H1 (cell line): ENCODE measurements around the gene UBQLNL. TPM values are rescaled to one million over a fixed set of nuclear protein-coding genes. Genes with fewer than 3 reads are reported as not detected.
A peak's percentile ranks its signal among the peaks of the same experiment; 100 is the strongest.

ENCODE experiments used
- CTCF ChIA-PET: fragments of 300-600 bp; sonication (Branson Sonifier 250); formaldehyde crosslinking; loops from one replicate; lab custom pipeline; 2021; ENCODE audit not compliant: partially characterized antibody; lab: Charles Lee
- POLR2A ChIA-PET: fragments of 300-600 bp; sonication (Branson Sonifier 250); formaldehyde crosslinking; loops from one replicate; lab custom pipeline; 2021; ENCODE audit warnings: inconsistent platforms; ENCODE audit not compliant: partially characterized antibody; lab: Charles Lee
- DNase-seq, 2 experiments: peaks; one replicate each; pipeline versions ENCODE4 v3.0.0 to v3.0.0-alpha.2; 2010 to 2022; ENCODE audit warnings: low spot score in 2 of 2, low read depth in 1 of 2, mixed read lengths in 1 of 2
- FAIRE-seq: peaks from 2 replicates; lab custom pipeline; 2011; peaks lifted over from hg19 to GRCh38; lab: Jason Lieb, UNC
- H2AFZ ChIP-seq: 2 replicates; pipeline ENCODE4 v1.8.1; 2012; ENCODE audit warnings: low read length, inconsistent platforms
- H2AK5ac ChIP-seq: 2 replicates; pipeline ENCODE4 v1.6.1; 2013; ENCODE audit warnings: low read depth, low read length
- H2BK120ac ChIP-seq: replicated peaks from 2 replicates; pipeline ENCODE3; 2013; ENCODE audit warnings: low read depth, low read length, inconsistent platforms
- H2BK12ac ChIP-seq: 2 replicates; pipeline ENCODE4 v1.6.1; 2013; ENCODE audit warnings: low read depth, low read length
- H2BK15ac ChIP-seq: 2 replicates; pipeline ENCODE4 v1.6.1; 2013; ENCODE audit warnings: low read length
- H2BK20ac ChIP-seq: 2 replicates; pipeline ENCODE4 v1.6.1; 2013; ENCODE audit warnings: low read length
- H2BK5ac ChIP-seq: 2 replicates; pipeline ENCODE4 v1.6.1; 2013; ENCODE audit warnings: low read depth, low read length
- H3K14ac ChIP-seq: 2 replicates; pipeline ENCODE4 v1.6.1; 2013; ENCODE audit warnings: inconsistent platforms; ENCODE audit not compliant: insufficient read length
- H3K18ac ChIP-seq: 2 replicates; pipeline ENCODE4 v1.6.1; 2013; ENCODE audit warnings: low read length; ENCODE audit errors: extremely low read depth
- H3K23ac ChIP-seq: 2 replicates; pipeline ENCODE4 v1.6.1; 2013; ENCODE audit warnings: inconsistent platforms; ENCODE audit not compliant: insufficient read length
- H3K23me2 ChIP-seq: 2 replicates; pipeline ENCODE4 v1.6.1; 2013; ENCODE audit warnings: low read depth, low read length
- H3K27ac ChIP-seq: 2 replicates; pipeline ENCODE4 v1.6.1; 2011; ENCODE audit warnings: low read depth, low read length, inconsistent platforms
- H3K27me3 ChIP-seq, 4 experiments: replicated peaks in 1 of 4; 1 replicate in 1 of 4; 2 replicates in 3 of 4; pipeline versions ENCODE4 v1.6.1 to v1.8.1; 2011 to 2013; ENCODE audit warnings: low read length in 3 of 4, mild to moderate bottlenecking in 3 of 4, inconsistent platforms in 2 of 4, mixed read lengths in 2 of 4, moderate library complexity in 1 of 4; ENCODE audit not compliant: control insufficient read depth in 3 of 4, insufficient read depth in 3 of 4; ENCODE audit errors: extremely low read depth in 1 of 4
- H3K36me3 ChIP-seq, 4 experiments: 2 replicates each; pipeline versions ENCODE4 v1.6.1 to v1.8.1; 2011 to 2013; ENCODE audit warnings: mild to moderate bottlenecking in 4 of 4, low read length in 3 of 4, moderate library complexity in 2 of 4, control low read depth in 1 of 4, inconsistent platforms in 1 of 4; ENCODE audit not compliant: insufficient read depth in 4 of 4, control insufficient read depth in 2 of 4
- H3K4ac ChIP-seq: replicated peaks from 2 replicates; pipeline ENCODE3; 2013; ENCODE audit warnings: low read length, low read depth, mixed read lengths, inconsistent platforms; ENCODE audit not compliant: insufficient read length
- H3K4me1 ChIP-seq, 4 experiments: replicated peaks in 1 of 4; 1 replicate in 1 of 4; 2 replicates in 3 of 4; pipeline versions ENCODE4 v1.6.1 to v1.8.1; 2011 to 2013; ENCODE audit warnings: low read length in 3 of 4, inconsistent platforms in 2 of 4, mixed read lengths in 1 of 4; ENCODE audit not compliant: insufficient read depth in 4 of 4, control insufficient read depth in 3 of 4
- H3K4me2 ChIP-seq, 2 experiments: 2 replicates each; pipeline versions ENCODE4 v1.6.1 to v1.8.1; 2011 to 2013; ENCODE audit warnings: low read depth in 2 of 2, low read length in 2 of 2, control low read depth in 1 of 2, inconsistent platforms in 1 of 2, mild to moderate bottlenecking in 1 of 2; ENCODE audit not compliant: insufficient read depth in 1 of 2
- H3K4me3 ChIP-seq, 4 experiments: fragments of 200-600, 300-600 bp in 1 of 4; sonication (generic), shearing (Covaris generic), sonication (Bioruptor Twin) in 1 of 4; 2 replicates each; pipeline versions ENCODE4 v1.5.1 to v1.8.1; 2011 to 2016; ENCODE audit warnings: low read length in 4 of 4, low read depth in 3 of 4, control low read depth in 2 of 4, inconsistent platforms in 2 of 4, mild to moderate bottlenecking in 2 of 4, mixed read lengths in 1 of 4, moderate library complexity in 1 of 4; ENCODE audit not compliant: insufficient read depth in 2 of 4; ENCODE audit errors: extremely low read depth in 1 of 4
- H3K56ac ChIP-seq: replicated peaks from 2 replicates; pipeline ENCODE3; 2013; ENCODE audit warnings: low read depth, mild to moderate bottlenecking, mixed read lengths, low read length, inconsistent platforms; ENCODE audit not compliant: insufficient read length
- H3K79me1 ChIP-seq: 2 replicates; pipeline ENCODE4 v1.6.1; 2013; ENCODE audit warnings: low read depth, low read length, control low read depth
- H3K79me2 ChIP-seq, 2 experiments: 2 replicates each; pipeline versions ENCODE4 v1.6.1 to v1.8.1; 2012 to 2013; ENCODE audit warnings: low read length in 2 of 2, mild to moderate bottlenecking in 2 of 2, inconsistent platforms in 1 of 2; ENCODE audit not compliant: insufficient read depth in 2 of 2, control insufficient read depth in 1 of 2
- H3K9ac ChIP-seq, 4 experiments: replicated peaks in 1 of 4; 1 replicate in 1 of 4; 2 replicates in 3 of 4; pipeline versions ENCODE4 v1.6.1 to v1.8.1; 2011 to 2013; ENCODE audit warnings: low read depth in 3 of 4, low read length in 3 of 4, control low read depth in 2 of 4, mild to moderate bottlenecking in 2 of 4, moderate library complexity in 2 of 4, inconsistent platforms in 1 of 4; ENCODE audit errors: extremely low read depth in 1 of 4
- H3K9me3 ChIP-seq, 2 experiments: 2 replicates each; pipeline versions ENCODE4 v1.6.1 to v1.8.1; 2012 to 2013; ENCODE audit warnings: mild to moderate bottlenecking in 2 of 2, moderate library complexity in 2 of 2, control low read depth in 1 of 2, inconsistent platforms in 1 of 2, low read depth in 1 of 2, low read length in 1 of 2, mixed read lengths in 1 of 2; ENCODE audit not compliant: insufficient read depth in 2 of 2
- H4K20me1 ChIP-seq, 2 experiments: replicated peaks in 1 of 2; 2 replicates each; pipeline versions ENCODE3 to v1.8.1; 2011 to 2013; ENCODE audit warnings: inconsistent platforms in 2 of 2, low read length in 2 of 2, mild to moderate bottlenecking in 1 of 2; ENCODE audit not compliant: insufficient read depth in 2 of 2, control insufficient read depth in 1 of 2
- H4K5ac ChIP-seq: 2 replicates; pipeline ENCODE4 v1.6.1; 2013; ENCODE audit warnings: low read length, low read depth, mixed read lengths, inconsistent platforms; ENCODE audit not compliant: insufficient read length
- H4K8ac ChIP-seq: 2 replicates; pipeline ENCODE4 v1.8.0; 2013; ENCODE audit warnings: mild to moderate bottlenecking, moderate library complexity, low read length, inconsistent platforms; ENCODE audit not compliant: insufficient read depth; ENCODE audit errors: extremely low read depth
- H4K91ac ChIP-seq: replicated peaks from 2 replicates; pipeline ENCODE3; 2013; ENCODE audit warnings: low read length, mixed read lengths, inconsistent platforms; ENCODE audit not compliant: insufficient read length
- CHD2 ChIP-seq: IDR thresholded peaks from 2 replicates; pipeline ENCODE4 v1.6.1; 2012; ENCODE audit warnings: low read length, improper control_type of control experiment
- WGBS, 2 experiments: shearing (Covaris generic) in 1 of 2; methylation state at CpG; one replicate each; pipeline versions ENCODE4 v1.1.6 to v1.1.7; 2013 to 2015; ENCODE audit warnings: low lambda C conversion rate in 2 of 2, mixed read lengths in 2 of 2, inconsistent platforms in 1 of 2, low coverage in 1 of 2, missing lambda C conversion rate in 1 of 2; ENCODE audit not compliant: insufficient replicate concordance in 2 of 2, insufficient coverage in 1 of 2, insufficient read length in 1 of 2; ENCODE audit errors: extremely low coverage in 1 of 2, missing lambda C conversion rate in 1 of 2; 5-methylcytosine and 5-hydroxymethylcytosine counted together
- polyA plus RNA-seq, 7 experiments: library from polyadenylated mRNA; depleted of rRNA in 3 of 7; stranded (reverse) in 5 of 7; unstranded in 2 of 7; fragments of >200 nt in 5 of 7; fragments of 200-250 nt in 2 of 7; gene quantifications; 1 replicate in 5 of 7; 2 replicates in 1 of 7; 4 replicates in 1 of 7; pipeline versions ENCODE4 v1.2.1 to v1.2.3, GENCODE V29; 2011 to 2013; ENCODE audit warnings: missing spikeins in 2 of 7, mixed read lengths in 2 of 7
- total RNA-seq: library from RNA; stranded (reverse); fragmentation: NEBNext Ultra II Directional; extraction: Animal tissue kit (Norgen Biotek cat#: 25700); gene quantifications from 2 replicates; pipeline ENCODE4 v1.2.1, GENCODE V29; 2021
- TF ChIP-seq, protein P1 (sequence below): IDR thresholded peaks from 2 replicates; pipeline ENCODE4 v1.6.1; 2011; ENCODE audit warnings: low read depth, mild to moderate bottlenecking, low read length; ENCODE audit not compliant: insufficient read depth

The UBQLNL gene
- total and polyA plus RNA-seq, 2 of the 8 experiments (the other 6 are each of a cell fraction or from before 2014, with no cell fraction given) = 0.35 TPM; not detected in 1

DNA sequence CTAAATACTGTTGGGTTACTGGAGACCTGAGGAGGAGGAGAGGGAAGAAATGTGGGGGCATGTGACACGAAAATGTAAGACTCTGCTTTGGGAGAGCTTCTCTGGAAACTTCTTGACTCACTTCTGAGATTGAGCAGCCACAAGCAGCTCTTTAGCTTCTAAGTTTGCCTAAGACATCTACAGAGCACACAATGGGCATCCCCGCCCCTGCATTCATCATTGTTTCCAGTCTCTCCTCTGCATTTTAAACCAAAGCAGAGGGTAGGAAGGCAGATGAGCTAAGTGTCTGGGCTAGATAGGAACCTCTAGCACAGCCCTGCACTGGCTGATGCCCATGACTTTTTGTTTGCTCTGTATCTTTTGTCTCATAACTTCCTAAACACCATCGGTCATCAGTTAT, 30.1 kb downstream of the UBQLNL start:
- FAIRE-seq (no peak), DNase-seq (no peak)
- TF ChIP-seq, protein P1, sequence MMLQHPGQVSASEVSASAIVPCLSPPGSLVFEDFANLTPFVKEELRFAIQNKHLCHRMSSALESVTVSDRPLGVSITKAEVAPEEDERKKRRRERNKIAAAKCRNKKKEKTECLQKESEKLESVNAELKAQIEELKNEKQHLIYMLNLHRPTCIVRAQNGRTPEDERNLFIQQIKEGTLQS = no peak
- no peak for TF ChIP-seq CHD2
- no peak overlapping the region for H2AK5ac ChIP-seq
- peak overlapping the region; percentile 17; the same call in 1 of the 2 replicates for H2AFZ ChIP-seq
- no peak overlapping the region for H3K27ac ChIP-seq
- H3K4me3 ChIP-seq = no peak overlapping the region
- H3K79me2 ChIP-seq = no peaks in the 10 kb centered on the region
- ChIA-PET CTCF (interaction anchor here (0.5 to 2.2 kb wide), 5 partner anchors 10 to 645 kb away, joined by 3 to 10 read pairs (median 3); no protein-coding TSS in a partner anchor), POLR2A (no interaction called here)
- 95% methylated on average over 3 of the region's 3 CpGs; no CpG with 5 or more reads in 1 of the 2 experiments for WGBS, 2 experiments
- H2BK5ac ChIP-seq = no peak overlapping the region
- no peak overlapping the region for H2BK20ac ChIP-seq
- no peak overlapping the region for H3K4ac ChIP-seq
- H3K27me3 ChIP-seq = no peaks in the 10 kb centered on the region
- H3K4me2 ChIP-seq = no peak overlapping the region
- no peaks in the 10 kb centered on the region for H3K36me3 ChIP-seq
- H2BK15ac ChIP-seq = no peak overlapping the region
- peaks cover 2% of the 10 kb centered on the region; the same call in 1 of the 2 replicates for H3K23me2 ChIP-seq
- H3K4me1 ChIP-seq = no peaks in the 10 kb centered on the region
- H4K91ac ChIP-seq = no peak overlapping the region
- H3K9ac ChIP-seq = no peak overlapping the region
- H2BK12ac ChIP-seq = no peak overlapping the region
- no peak overlapping the region for H2BK120ac ChIP-seq
- H4K20me1 ChIP-seq = no peaks in the 10 kb centered on the region
- H3K14ac ChIP-seq = no peak overlapping the region
- no peaks in the 10 kb centered on the region for H3K79me1 ChIP-seq
- no peaks in the 10 kb centered on the region for H3K9me3 ChIP-seq
- H3K56ac ChIP-seq = no peak overlapping the region
- no peak overlapping the region for H4K8ac ChIP-seq
- H3K23ac ChIP-seq = no peak overlapping the region
- no peak overlapping the region for H3K18ac ChIP-seq
- H4K5ac ChIP-seq = no peak overlapping the region
